ENCODE measurements around the gene KCNE4. TPM values are rescaled to one million over a fixed set of nuclear protein-coding genes. Genes with fewer than 3 reads are reported as not detected.

Gene KCNE4
- total and polyA plus RNA-seq, 9 of the 15 experiments (the other 6 are each of a cell fraction or from before 2014, with no cell fraction given) = not detected

DNA sequence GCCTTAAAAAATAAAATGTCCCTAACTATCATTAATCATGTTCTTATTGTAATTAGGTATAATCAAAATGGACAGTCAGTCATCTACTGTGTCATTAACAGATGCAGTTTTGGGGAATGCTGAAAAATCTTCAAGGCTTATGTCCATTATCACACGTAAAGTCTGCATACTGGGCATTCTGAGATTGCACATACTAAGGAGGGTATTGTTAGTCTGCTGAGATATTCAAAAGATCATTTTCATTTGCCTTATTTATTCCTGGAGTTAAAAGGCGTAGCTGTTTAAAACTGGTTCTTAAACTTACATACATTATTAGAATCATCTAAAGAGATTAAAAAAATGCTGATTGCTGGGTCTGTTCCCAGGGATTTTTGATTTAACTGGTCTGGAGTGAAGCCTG is 27.4 kb downstream of the KCNE4 start:
- Histone ChIP-seq H3K4me2 (ENCODE audit: insufficient read depth, low read length) (no peak overlapping the region), H3K27me3 (ENCODE audit: control insufficient read depth in 2 of 2, insufficient read depth in 2 of 2, low read length in 2 of 2) (no peaks in the 10 kb centered on the region), H3K9ac (ENCODE audit: insufficient read depth in 1 of 2, low read depth in 2 of 2, low read length in 2 of 2) (no peak overlapping the region), H3K4me1 (replicated peaks in 1 of 2; ENCODE audit: control insufficient read depth in 2 of 2, insufficient read depth in 2 of 2, low read length in 2 of 2) (no peaks in the 10 kb centered on the region), H4K20me1 (replicated peaks; ENCODE audit: control insufficient read depth, insufficient read depth, low read length) (no peaks in the 10 kb centered on the region), H3K27ac (ENCODE audit: extremely low read depth, low read depth, low read length) (no peak overlapping the region), H3K9me3 (replicated peaks; ENCODE audit: control insufficient read depth, insufficient read depth, low read depth, low read length) (no peaks in the 10 kb centered on the region), H3K36me3 (ENCODE audit: control insufficient read depth, insufficient read depth, low read length) (no peaks in the 10 kb centered on the region), H3K4me3 (no peak overlapping the region), H3K9me1 (ENCODE audit: control insufficient read depth, insufficient read depth, low read length) (no peaks in the 10 kb centered on the region), H2AFZ (ENCODE audit: low read depth, low read length) (no peak overlapping the region), H3K79me2 (ENCODE audit: control insufficient read depth, insufficient read depth, low read length) (no peaks in the 10 kb centered on the region)
- intact Hi-C loops (cut with micrococcal nuclease) (no loop called here), in situ Hi-C loops (cut with MboI) (no loop called here)
- 10% methylated on average over 2 of the region's 2 CpGs for WGBS (ENCODE audit: insufficient coverage, low coverage, missing lambda C conversion rate)
- no TSS peak for BruUV-seq (replicated peaks)
- DNase-seq (ENCODE audit: extremely low read depth in 1 of 4, low spot score in 3 of 4) (no peak), ATAC-seq (no peak), FAIRE-seq (no peak)
- ChIA-PET CTCF (ENCODE audit: low intra/inter-chr PET ratio) (no interaction called here), POLR2A (no interaction called here)
- TF ChIP-seq SMAD3 (CRISPR knock-in tag; conservative IDR thresholded peaks at IDR 0.05) (no peak), MECOM (CRISPR knock-in tag; IDR thresholded peaks at IDR 0.05) (no peak), TRIM28 (IDR thresholded peaks at IDR 0.05) (no peak), E2F3 (CRISPR knock-in tag; IDR thresholded peaks at IDR 0.05) (no peak), ZNF23 (CRISPR knock-in tag; IDR thresholded peaks at IDR 0.05) (no peak), TFAM (CRISPR knock-in tag; conservative IDR thresholded peaks at IDR 0.05) (no peak), NR4A1 (CRISPR knock-in tag; IDR thresholded peaks at IDR 0.05) (no peak), NR4A1 (tag; IDR thresholded peaks at IDR 0.05) (no peak), ZNF217 (CRISPR knock-in tag; IDR thresholded peaks at IDR 0.05) (no peak), NFYB (IDR thresholded peaks at IDR 0.05; ENCODE audit: extremely low read depth, insufficient read length) (no peak), CBX8 (IDR thresholded peaks at IDR 0.05; ENCODE audit: borderline replicate concordance, extremely low read depth, low read depth, low read length, poor library complexity, severe bottlenecking) (no peak)
- TF ChIP-seq, protein P1, sequence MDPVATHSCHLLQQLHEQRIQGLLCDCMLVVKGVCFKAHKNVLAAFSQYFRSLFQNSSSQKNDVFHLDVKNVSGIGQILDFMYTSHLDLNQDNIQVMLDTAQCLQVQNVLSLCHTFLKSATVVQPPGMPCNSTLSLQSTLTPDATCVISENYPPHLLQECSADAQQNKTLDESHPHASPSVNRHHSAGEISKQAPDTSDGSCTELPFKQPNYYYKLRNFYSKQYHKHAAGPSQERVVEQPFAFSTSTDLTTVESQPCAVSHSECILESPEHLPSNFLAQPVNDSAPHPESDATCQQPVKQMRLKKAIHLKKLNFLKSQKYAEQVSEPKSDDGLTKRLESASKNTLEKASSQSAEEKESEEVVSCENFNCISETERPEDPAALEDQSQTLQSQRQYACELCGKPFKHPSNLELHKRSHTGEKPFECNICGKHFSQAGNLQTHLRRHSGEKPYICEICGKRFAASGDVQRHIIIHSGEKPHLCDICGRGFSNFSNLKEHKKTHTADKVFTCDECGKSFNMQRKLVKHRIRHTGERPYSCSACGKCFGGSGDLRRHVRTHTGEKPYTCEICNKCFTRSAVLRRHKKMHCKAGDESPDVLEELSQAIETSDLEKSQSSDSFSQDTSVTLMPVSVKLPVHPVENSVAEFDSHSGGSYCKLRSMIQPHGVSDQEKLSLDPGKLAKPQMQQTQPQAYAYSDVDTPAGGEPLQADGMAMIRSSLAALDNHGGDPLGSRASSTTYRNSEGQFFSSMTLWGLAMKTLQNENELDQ (CRISPR knock-in tag; IDR thresholded peaks at IDR 0.05; ENCODE audit: borderline replicate concordance) = no peak
- TF ChIP-seq, protein P2, sequence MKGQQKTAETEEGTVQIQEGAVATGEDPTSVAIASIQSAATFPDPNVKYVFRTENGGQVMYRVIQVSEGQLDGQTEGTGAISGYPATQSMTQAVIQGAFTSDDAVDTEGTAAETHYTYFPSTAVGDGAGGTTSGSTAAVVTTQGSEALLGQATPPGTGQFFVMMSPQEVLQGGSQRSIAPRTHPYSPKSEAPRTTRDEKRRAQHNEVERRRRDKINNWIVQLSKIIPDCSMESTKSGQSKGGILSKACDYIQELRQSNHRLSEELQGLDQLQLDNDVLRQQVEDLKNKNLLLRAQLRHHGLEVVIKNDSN (CRISPR knock-in tag; IDR thresholded peaks at IDR 0.05) = no peak
- TF ChIP-seq, protein P3, sequence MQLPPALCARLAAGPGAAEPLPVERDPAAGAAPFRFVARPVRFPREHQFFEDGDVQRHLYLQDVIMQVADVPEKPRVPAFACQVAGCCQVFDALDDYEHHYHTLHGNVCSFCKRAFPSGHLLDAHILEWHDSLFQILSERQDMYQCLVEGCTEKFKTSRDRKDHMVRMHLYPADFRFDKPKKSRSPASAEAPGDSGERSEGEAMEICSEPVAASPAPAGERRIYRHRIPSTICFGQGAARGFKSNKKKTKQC (CRISPR knock-in tag; IDR thresholded peaks at IDR 0.05) = no peak
- TF ChIP-seq, protein P4, sequence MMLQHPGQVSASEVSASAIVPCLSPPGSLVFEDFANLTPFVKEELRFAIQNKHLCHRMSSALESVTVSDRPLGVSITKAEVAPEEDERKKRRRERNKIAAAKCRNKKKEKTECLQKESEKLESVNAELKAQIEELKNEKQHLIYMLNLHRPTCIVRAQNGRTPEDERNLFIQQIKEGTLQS (IDR thresholded peaks at IDR 0.05) = no peak
- TF ChIP-seq, protein P4 (CRISPR knock-in tag; conservative IDR thresholded peaks at IDR 0.05) = no peak
- TF ChIP-seq, protein P5, sequence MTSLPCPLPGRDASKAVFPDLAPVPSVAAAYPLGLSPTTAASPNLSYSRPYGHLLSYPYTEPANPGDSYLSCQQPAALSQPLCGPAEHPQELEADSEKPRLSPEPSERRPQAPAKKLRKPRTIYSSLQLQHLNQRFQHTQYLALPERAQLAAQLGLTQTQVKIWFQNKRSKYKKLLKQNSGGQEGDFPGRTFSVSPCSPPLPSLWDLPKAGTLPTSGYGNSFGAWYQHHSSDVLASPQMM (CRISPR knock-in tag; IDR thresholded peaks at IDR 0.05) = no peak
